GM12873 (cell line): Measurements from ENCODE around the gene SLC6A5.

Experiments used
- TF ChIP-seq, protein P1 (sequence below): IDR thresholded peaks from 2 replicates; pipeline ENCODE4 v1.5.1; 2012; ENCODE audit warnings: low read depth, mild to moderate bottlenecking, moderate library complexity, low read length, control low read depth; ENCODE audit not compliant: insufficient read depth; ENCODE audit errors: missing control alignments

The SLC6A5 gene

DNA sequence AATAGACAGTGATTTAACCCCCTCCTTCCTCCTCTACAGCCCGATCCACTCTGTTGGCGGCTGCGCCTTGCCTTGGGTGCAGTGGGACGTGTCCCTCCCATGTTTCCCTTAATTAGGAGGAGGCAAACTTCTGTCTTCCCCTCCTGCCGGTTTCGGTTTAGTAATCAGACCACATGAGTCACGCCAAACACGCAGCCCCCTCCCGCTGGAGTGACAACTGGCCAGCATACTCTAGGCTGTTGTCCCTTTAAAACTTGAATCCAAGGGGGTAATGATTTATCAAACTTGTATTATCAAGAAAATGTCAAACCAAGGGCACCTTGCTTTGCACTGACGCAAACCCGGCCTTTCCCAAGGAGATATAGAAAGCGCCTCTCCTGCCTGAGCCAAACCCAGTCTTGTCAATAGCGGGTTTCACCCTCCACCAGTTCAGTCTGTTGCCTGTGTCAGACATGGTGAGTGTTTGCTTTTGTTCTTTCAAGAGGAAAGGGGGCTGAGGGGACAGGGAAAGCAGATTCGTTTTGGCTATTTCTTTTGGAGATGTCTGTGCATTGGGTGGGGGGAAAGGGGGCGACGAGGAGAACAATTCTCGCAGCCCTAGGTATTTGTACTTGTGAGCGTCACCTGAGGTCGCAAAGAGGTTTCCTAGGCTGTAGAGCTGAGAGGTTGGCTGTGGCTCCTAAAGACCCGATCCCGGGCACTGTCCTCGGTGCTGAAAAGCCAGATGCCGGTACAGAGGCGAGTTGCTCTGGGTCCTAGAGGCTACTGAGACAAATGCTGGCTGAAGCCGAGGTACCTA is at the start of gene SLC6A5:
Gene SLC6A5, plus strand, starts transcription at position 388 of the 799 bp plus-strand sequence. Its CDS starts 65 bp downstream, at position 453.
- TF ChIP-seq, protein P1, sequence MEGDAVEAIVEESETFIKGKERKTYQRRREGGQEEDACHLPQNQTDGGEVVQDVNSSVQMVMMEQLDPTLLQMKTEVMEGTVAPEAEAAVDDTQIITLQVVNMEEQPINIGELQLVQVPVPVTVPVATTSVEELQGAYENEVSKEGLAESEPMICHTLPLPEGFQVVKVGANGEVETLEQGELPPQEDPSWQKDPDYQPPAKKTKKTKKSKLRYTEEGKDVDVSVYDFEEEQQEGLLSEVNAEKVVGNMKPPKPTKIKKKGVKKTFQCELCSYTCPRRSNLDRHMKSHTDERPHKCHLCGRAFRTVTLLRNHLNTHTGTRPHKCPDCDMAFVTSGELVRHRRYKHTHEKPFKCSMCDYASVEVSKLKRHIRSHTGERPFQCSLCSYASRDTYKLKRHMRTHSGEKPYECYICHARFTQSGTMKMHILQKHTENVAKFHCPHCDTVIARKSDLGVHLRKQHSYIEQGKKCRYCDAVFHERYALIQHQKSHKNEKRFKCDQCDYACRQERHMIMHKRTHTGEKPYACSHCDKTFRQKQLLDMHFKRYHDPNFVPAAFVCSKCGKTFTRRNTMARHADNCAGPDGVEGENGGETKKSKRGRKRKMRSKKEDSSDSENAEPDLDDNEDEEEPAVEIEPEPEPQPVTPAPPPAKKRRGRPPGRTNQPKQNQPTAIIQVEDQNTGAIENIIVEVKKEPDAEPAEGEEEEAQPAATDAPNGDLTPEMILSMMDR = no peak

DNA sequence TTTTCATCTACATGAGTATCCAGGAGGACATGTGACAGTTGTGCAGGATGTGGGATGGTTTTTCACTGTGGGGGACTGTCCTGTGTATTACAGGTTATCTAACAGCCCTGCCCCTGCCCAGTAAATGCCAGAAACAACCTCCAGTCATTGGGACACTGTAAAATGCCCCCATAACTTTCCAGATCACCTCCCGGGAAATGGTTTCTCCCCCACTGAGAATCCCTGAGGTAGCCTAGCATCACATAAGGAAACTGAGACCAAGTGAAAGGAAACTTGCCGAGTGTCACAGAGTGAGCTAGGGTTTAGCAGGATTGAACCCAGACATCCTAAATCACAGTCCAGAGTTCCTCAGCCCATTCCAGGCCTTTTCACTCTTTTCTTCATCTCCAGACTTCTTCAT is 48.3 kb upstream of the SLC6A5 start:
- TF ChIP-seq, protein P1 = no peak

DNA sequence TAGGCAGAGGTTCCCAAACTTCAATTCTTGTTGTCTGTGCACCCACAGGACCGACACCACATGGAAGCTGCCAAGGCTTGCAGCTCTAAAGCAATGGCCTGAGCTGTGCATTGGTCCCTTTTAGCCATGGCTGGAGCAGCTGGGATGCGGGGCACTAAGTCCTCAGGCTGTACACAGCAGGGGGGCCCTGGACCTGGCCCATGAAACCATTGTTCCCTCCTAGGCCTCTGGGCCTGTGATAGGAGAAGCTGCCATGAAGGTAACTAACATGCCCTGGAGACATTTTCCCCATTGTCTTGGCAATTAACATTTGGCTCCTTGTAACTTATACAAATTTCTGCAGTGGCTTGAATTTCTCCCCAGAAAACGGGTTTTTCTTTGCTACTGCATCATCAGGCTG is 43.6 kb upstream of the SLC6A5 start:
- TF ChIP-seq, protein P1 = no peak

DNA sequence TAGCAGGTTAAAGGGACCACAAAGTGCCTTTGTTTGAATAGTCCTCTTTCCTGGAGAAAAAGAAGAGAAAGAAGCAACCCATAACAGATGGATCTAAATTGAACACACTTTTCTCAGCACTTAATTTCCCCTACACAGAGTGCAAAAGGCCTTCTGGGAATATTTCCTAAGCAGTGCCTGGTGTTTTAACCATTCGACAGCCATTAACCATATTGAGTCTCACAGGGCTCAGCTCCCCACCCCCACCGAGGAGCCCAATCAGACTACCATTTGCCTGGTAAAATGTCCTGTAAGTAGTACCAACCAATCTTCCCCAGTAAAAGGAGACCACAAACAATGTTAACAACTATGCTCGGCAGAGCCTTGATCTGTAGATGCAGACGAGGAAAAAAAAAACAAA is 40.7 kb upstream of the SLC6A5 start:
- TF ChIP-seq, protein P1 = no peak

DNA sequence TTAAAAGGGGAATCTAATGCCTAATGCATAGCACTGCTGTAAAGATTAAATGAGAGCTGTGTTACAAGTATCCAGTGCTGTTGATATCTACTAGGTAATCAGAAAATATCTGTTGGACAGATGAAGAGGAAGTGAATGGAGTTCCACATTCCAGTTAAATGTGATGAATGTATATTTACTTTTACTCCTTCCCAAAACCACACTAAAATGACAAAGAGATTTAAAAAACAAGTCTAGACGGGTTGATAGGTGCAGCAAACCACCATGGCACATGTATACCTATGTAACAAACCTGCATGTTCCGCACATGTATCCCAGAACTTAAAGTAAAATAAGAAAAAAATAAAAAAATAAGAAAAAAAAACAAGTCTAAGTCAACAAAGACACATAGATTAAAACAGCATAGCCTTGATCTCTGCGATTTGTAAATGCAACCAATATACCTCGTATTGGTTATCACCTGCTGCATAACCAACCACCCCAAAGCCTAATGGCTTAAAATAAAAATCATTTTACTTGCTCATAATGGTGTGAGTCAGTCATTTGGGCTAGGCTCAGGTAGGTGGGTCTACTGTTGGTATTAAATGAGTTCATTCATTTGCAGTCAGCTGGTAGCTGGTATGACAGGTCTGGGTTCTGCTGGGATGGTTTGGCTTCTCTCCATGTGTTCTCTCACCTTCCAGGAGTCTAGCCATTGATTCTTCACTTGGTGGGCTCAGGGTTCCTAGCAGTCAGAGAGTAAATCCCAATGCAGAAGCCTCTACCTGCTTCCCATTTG is 39.7 kb upstream of the SLC6A5 start:
- TF ChIP-seq, protein P1 = no peak

DNA sequence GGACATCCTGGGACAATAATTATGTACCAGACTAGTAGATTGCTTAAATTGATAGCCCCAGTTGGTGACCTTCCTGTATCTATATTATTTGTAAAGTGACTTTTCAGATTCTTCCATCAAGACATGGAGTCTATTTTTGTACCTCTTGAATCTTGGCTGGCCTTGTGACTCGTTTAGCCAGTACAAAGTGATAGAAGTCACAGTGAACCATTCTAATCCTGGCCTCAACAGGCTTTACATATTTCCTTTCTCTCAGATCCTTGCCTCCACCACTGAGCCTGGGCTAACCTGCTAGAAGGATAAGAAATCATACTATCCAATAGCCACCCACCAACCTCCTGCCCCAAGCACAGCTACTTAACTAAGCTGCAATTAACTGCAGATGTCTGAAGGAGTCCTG is 37.5 kb upstream of the SLC6A5 start:
- TF ChIP-seq, protein P1 = no peak

DNA sequence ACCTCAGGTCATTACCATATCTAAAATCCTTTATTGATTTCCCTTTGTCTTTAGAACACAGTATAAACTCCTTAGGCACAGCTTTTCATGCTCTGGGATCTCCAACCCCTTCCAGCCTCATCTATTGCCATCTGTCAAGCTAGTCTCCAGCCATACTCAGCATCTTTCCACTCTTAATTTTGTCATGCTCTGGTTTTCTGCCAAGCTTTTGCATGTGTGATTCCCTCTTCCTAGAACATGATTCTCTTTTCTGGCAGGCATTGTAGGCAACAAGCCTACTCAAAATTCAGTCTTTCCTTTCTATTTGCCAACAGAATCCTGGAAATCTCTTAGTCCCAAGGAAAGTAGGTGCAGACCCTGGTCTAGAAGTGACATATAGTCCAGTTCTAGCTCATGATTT is 35.5 kb upstream of the SLC6A5 start:
- TF ChIP-seq, protein P1 = no peak
